ENCODE measurements around the gene FZD7. TPM values are rescaled to one million over a fixed set of nuclear protein-coding genes. Genes with fewer than 3 reads are reported as not detected.

FZD7 gene
- total and polyA plus RNA-seq, 2 of the 8 experiments (the other 6 are each of a cell fraction or from before 2014, with no cell fraction given): 176 to 246 TPM

DNA sequence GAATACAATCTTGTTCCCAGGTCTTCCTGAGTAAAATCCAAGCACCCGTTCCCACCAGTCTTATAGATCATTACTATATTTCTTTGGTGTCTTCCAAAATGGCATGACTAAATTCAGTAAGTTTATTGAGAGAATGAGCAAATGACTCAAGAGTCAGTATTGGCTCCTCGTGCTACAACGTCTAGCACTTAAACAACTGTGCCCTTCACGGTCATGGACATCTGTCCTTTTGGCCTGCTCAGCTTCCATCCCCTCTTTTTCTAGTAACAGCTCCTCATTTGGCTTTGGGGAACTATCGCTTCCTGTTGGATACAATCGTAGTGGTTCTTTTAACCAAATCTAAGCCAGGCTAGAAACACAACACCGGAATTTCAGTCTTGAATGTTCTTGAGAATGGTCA is 24.1 kb upstream of the FZD7 start:
- no peak overlapping the region for H3K9ac ChIP-seq (replicated peaks in 1 of 4; ENCODE audit: extremely low read depth in 1 of 4, low read depth in 3 of 4, low read length in 3 of 4)
- H4K8ac ChIP-seq (ENCODE audit: extremely low read depth, insufficient read depth, low read length): no peak overlapping the region; the same call in 1 of the 2 replicates
- H2BK120ac ChIP-seq (replicated peaks; ENCODE audit: low read depth, low read length): no peak overlapping the region
- ChIA-PET CTCF (ENCODE audit: partially characterized antibody) (interaction anchor here (0.9 to 2.1 kb wide), 12 partner anchors 9 to 213 kb away, joined by 3 to 6 read pairs (median 4); no protein-coding TSS in a partner anchor), POLR2A (ENCODE audit: partially characterized antibody) (interaction anchor here (1.1 to 1.4 kb wide), 2 partner anchors 10 to 22 kb away, joined by 5 to 6 read pairs; no protein-coding TSS in a partner anchor)
- no peak overlapping the region for H2BK15ac ChIP-seq (ENCODE audit: low read length)
- no peak overlapping the region for H4K91ac ChIP-seq (replicated peaks; ENCODE audit: insufficient read length, low read length)
- no peak overlapping the region for H4K5ac ChIP-seq (ENCODE audit: insufficient read length, low read depth, low read length)
- no peak overlapping the region for H3K23ac ChIP-seq (ENCODE audit: insufficient read length)
- no peaks in the 10 kb centered on the region for H3K27me3 ChIP-seq (replicated peaks in 1 of 4; ENCODE audit: control insufficient read depth in 3 of 4, extremely low read depth in 1 of 4, insufficient read depth in 3 of 4, low read length in 3 of 4)
- H3K9me3 ChIP-seq (ENCODE audit: insufficient read depth in 2 of 2, low read depth in 1 of 2, low read length in 1 of 2): no peaks in the 10 kb centered on the region
- H3K18ac ChIP-seq (ENCODE audit: extremely low read depth, low read length): no peak overlapping the region
- FAIRE-seq (no peak), DNase-seq (ENCODE audit: low read depth in 1 of 2, low spot score in 2 of 2) (no peak)
- no peak overlapping the region for H3K14ac ChIP-seq (ENCODE audit: insufficient read length)
- peaks cover 0 to 4% (median 0%) of the 10 kb centered on the region in 4 experiments; a peak in 3 of 7 replicates for H3K4me1 ChIP-seq (replicated peaks in 1 of 4; ENCODE audit: control insufficient read depth in 3 of 4, insufficient read depth in 4 of 4, low read length in 3 of 4)
- no peaks in the 10 kb centered on the region for H4K20me1 ChIP-seq (replicated peaks in 1 of 2; ENCODE audit: control insufficient read depth in 1 of 2, insufficient read depth in 2 of 2, low read length in 2 of 2)
- no peak overlapping the region for H2BK20ac ChIP-seq (ENCODE audit: low read length)
- TF ChIP-seq POLR2AphosphoS5 (IDR thresholded peaks at IDR 0.05; ENCODE audit: low read depth, low read length) (no peak), EGR1 (IDR thresholded peaks at IDR 0.05; ENCODE audit: borderline replicate concordance, low read depth, low read length) (no peak), NRF1 (IDR thresholded peaks at IDR 0.05; ENCODE audit: low read depth, low read length) (no peak), SRF (IDR thresholded peaks at IDR 0.05; ENCODE audit: low read depth, low read length) (no peak)
- no peaks in the 10 kb centered on the region for H3K23me2 ChIP-seq (ENCODE audit: low read depth, low read length)
- H3K4me2 ChIP-seq (ENCODE audit: insufficient read depth in 1 of 2, low read depth in 2 of 2, low read length in 2 of 2): no peak overlapping the region
- H3K36me3 ChIP-seq (ENCODE audit: control insufficient read depth in 2 of 4, insufficient read depth in 4 of 4, low read length in 3 of 4): no peaks in the 10 kb centered on the region; a peak in 1 of 8 replicates
- no peak overlapping the region for H3K4me3 ChIP-seq (ENCODE audit: extremely low read depth in 1 of 4, insufficient read depth in 2 of 4, low read depth in 3 of 4, low read length in 4 of 4)
- no peaks in the 10 kb centered on the region for H3K79me1 ChIP-seq (ENCODE audit: low read depth, low read length)
- WGBS, 2 experiments (ENCODE audit: extremely low coverage in 1 of 2, insufficient coverage in 1 of 2, insufficient read length in 1 of 2, insufficient replicate concordance in 2 of 2, low coverage in 1 of 2, low lambda C conversion rate in 2 of 2, missing lambda C conversion rate in 1 of 2): 95% methylated on average over 7 of the region's 7 CpGs; no CpG with 5 or more reads in 1 of the 2 experiments
- no peak overlapping the region for H3K27ac ChIP-seq (ENCODE audit: low read depth, low read length)
- H3K79me2 ChIP-seq (ENCODE audit: control insufficient read depth in 1 of 2, insufficient read depth in 2 of 2, low read length in 2 of 2): no peaks in the 10 kb centered on the region
- H2BK12ac ChIP-seq (ENCODE audit: low read depth, low read length): no peak overlapping the region
- no peak overlapping the region for H2AK5ac ChIP-seq (ENCODE audit: low read depth, low read length)
- H3K4ac ChIP-seq (replicated peaks; ENCODE audit: insufficient read length, low read depth, low read length): no peak overlapping the region
- no peak overlapping the region for H3K56ac ChIP-seq (replicated peaks; ENCODE audit: insufficient read length, low read depth, low read length)
- no peak overlapping the region for H2AFZ ChIP-seq (ENCODE audit: low read length)
- H2BK5ac ChIP-seq (ENCODE audit: low read depth, low read length): no peak overlapping the region

All from H1 (cell line).